Astrocyte (in vitro differentiated cells and primary cell): Measurements from ENCODE around the gene LRRC4. TPM values are rescaled to one million over a fixed set of nuclear protein-coding genes. Genes with fewer than 3 reads are reported as not detected.

ENCODE experiments used
- DNase-seq: peaks from one replicate; pipeline ENCODE4 v3.0.0-alpha.2; 2010; ENCODE audit warnings: low read depth
- FAIRE-seq: peaks from 2 replicates; lab custom pipeline; 2011; peaks lifted over from hg19 to GRCh38; lab: Jason Lieb, UNC
- H2AFZ ChIP-seq: 2 replicates; pipeline ENCODE4 v1.6.0; 2012; ENCODE audit warnings: low read depth, low read length, inconsistent platforms
- H3K27ac ChIP-seq: 2 replicates; pipeline ENCODE4 v1.5.1; 2011; ENCODE audit warnings: low read depth, low read length, inconsistent platforms
- H3K27me3 ChIP-seq: 2 replicates; pipeline ENCODE4 v1.6.0; 2011; ENCODE audit warnings: low read length, inconsistent platforms; ENCODE audit not compliant: insufficient read depth
- H3K36me3 ChIP-seq: 2 replicates; pipeline ENCODE4 v1.5.1; 2011; ENCODE audit warnings: low read length, inconsistent platforms; ENCODE audit not compliant: insufficient read depth
- H3K4me1 ChIP-seq: 2 replicates; pipeline ENCODE4 v1.5.1; 2011; ENCODE audit warnings: low read length, inconsistent platforms; ENCODE audit not compliant: insufficient read depth
- H3K4me2 ChIP-seq: 2 replicates; pipeline ENCODE4 v1.6.0; 2012; ENCODE audit warnings: low read length, inconsistent platforms
- H3K4me3 ChIP-seq: 2 replicates; pipeline ENCODE4 v1.5.1; 2011; ENCODE audit warnings: low read depth, mild to moderate bottlenecking, low read length, inconsistent platforms; ENCODE audit not compliant: insufficient read depth
- H3K79me2 ChIP-seq: 2 replicates; pipeline ENCODE4 v1.6.0; 2012; ENCODE audit warnings: mild to moderate bottlenecking, low read length, inconsistent platforms; ENCODE audit not compliant: insufficient read depth
- H3K9ac ChIP-seq: 2 replicates; pipeline ENCODE4 v1.6.0; 2012; ENCODE audit warnings: mild to moderate bottlenecking, low read length, inconsistent platforms
- H3K9me3 ChIP-seq: 2 replicates; pipeline ENCODE4 v1.5.1; 2012; ENCODE audit warnings: low read depth, mild to moderate bottlenecking, low read length, inconsistent platforms; ENCODE audit not compliant: insufficient read depth
- H4K20me1 ChIP-seq: 2 replicates; pipeline ENCODE4 v1.6.0; 2012; ENCODE audit warnings: low read length, inconsistent platforms; ENCODE audit not compliant: insufficient read depth
- H3K27ac Mint-ChIP-seq: one replicate; pipeline ENCODE4 v1.8.0; 2021; ENCODE audit warnings: mild to moderate bottlenecking, mixed read lengths; ENCODE audit not compliant: unreplicated experiment
- H3K27me3 Mint-ChIP-seq: one replicate; pipeline ENCODE4 v1.8.0; 2021; ENCODE audit warnings: low read depth, mixed read lengths; ENCODE audit not compliant: unreplicated experiment
- H3K36me3 Mint-ChIP-seq: one replicate; pipeline ENCODE4 v1.8.0; 2021; ENCODE audit warnings: low read depth, mixed read lengths; ENCODE audit not compliant: unreplicated experiment
- H3K4me1 Mint-ChIP-seq: one replicate; pipeline ENCODE4 v1.8.0; 2021; ENCODE audit warnings: low read depth, mixed read lengths; ENCODE audit not compliant: unreplicated experiment
- H3K4me3 Mint-ChIP-seq: one replicate; pipeline ENCODE4 v1.8.0; 2021; ENCODE audit warnings: mild to moderate bottlenecking, moderate library complexity, mixed read lengths; ENCODE audit not compliant: unreplicated experiment
- H3K9me3 Mint-ChIP-seq: one replicate; pipeline ENCODE4 v1.8.0; 2021; ENCODE audit warnings: mild to moderate bottlenecking, mixed read lengths; ENCODE audit not compliant: unreplicated experiment
- CTCF ChIP-seq: IDR thresholded peaks from 2 replicates; pipeline ENCODE4 v1.5.1; 2011; ENCODE audit warnings: low read depth, mild to moderate bottlenecking, inconsistent platforms, low read length, moderate library complexity; ENCODE audit not compliant: insufficient read depth
- EZH2 ChIP-seq: IDR thresholded peaks from 2 replicates; pipeline ENCODE4 v1.6.1; 2012; ENCODE audit warnings: mild to moderate bottlenecking, low read length, inconsistent platforms; ENCODE audit not compliant: insufficient read depth
- total RNA-seq: library from RNA; stranded (reverse); gene quantifications from 2 replicates; pipeline ENCODE4 v1.2.1, GENCODE V29; 2021

Gene LRRC4
- total RNA-seq, 1 donor from 2014 or later = 4.4 TPM

GRCh38 chr7:128078309-128078708, 47.1 kb upstream of the LRRC4 start:
- Histone ChIP-seq H4K20me1 (peaks cover 91% of the 10 kb centered on the region), H3K4me2 (no peak overlapping the region), H2AFZ (no peak overlapping the region), H3K9me3 (no peaks in the 10 kb centered on the region), H3K36me3 (peaks cover 13% of the 10 kb centered on the region), H3K79me2 (no peaks in the 10 kb centered on the region), H3K4me3 (no peak overlapping the region), H3K9ac (no peak overlapping the region), H3K4me1 (peaks cover 11% of the 10 kb centered on the region), H3K27me3 (no peaks in the 10 kb centered on the region), H3K27ac (no peak overlapping the region)
- DNase-seq (no peak), FAIRE-seq (no peak)
- peaks cover 16% of the 10 kb centered on the region for H3K4me1 Mint-ChIP-seq
- H3K27me3 Mint-ChIP-seq = no peaks in the 10 kb centered on the region
- no peak overlapping the region for H3K27ac Mint-ChIP-seq
- TF ChIP-seq EZH2 = no peak
- TF ChIP-seq CTCF = no peak
- H3K36me3 Mint-ChIP-seq = peaks cover 18% of the 10 kb centered on the region
- H3K4me3 Mint-ChIP-seq = no peak overlapping the region
- H3K9me3 Mint-ChIP-seq = no peaks in the 10 kb centered on the region

- H3K4me2 ChIP-seq = no peak overlapping the region
- Mint-ChIP-seq H3K9me3 (no peaks in the 10 kb centered on the region), H3K27me3 (no peaks in the 10 kb centered on the region), H3K4me1 (peaks cover 8% of the 10 kb centered on the region), H3K36me3 (peaks cover 19% of the 10 kb centered on the region), H3K4me3 (no peak overlapping the region), H3K27ac (no peak overlapping the region)
- H3K79me2 ChIP-seq = no peaks in the 10 kb centered on the region
- no peak overlapping the region for H2AFZ ChIP-seq
- no peaks in the 10 kb centered on the region for H3K27me3 ChIP-seq
- peaks cover 92% of the 10 kb centered on the region for H4K20me1 ChIP-seq
- peaks cover 13% of the 10 kb centered on the region for H3K36me3 ChIP-seq
- H3K4me3 ChIP-seq = no peak overlapping the region
- no peak for TF ChIP-seq EZH2
- no peak for TF ChIP-seq CTCF
- DNase-seq (no peak), FAIRE-seq (no peak)
- H3K27ac ChIP-seq = no peak overlapping the region
- H3K4me1 ChIP-seq = peaks cover 15% of the 10 kb centered on the region
- no peaks in the 10 kb centered on the region for H3K9me3 ChIP-seq
- peak overlapping the region; percentile 24 for H3K9ac ChIP-seq
Measured at GRCh38 chr7:128076796-128077271, 45.6 kb upstream of the LRRC4 start.

GRCh38 chr7:128076196-128076795, 45.1 kb upstream of the LRRC4 start:
- Mint-ChIP-seq H3K27ac (no peak overlapping the region), H3K4me1 (peaks cover 12% of the 10 kb centered on the region), H3K36me3 (peaks cover 24% of the 10 kb centered on the region), H3K4me3 (no peak overlapping the region), H3K9me3 (no peaks in the 10 kb centered on the region), H3K27me3 (no peaks in the 10 kb centered on the region)
- Histone ChIP-seq H3K36me3 (peaks cover 13% of the 10 kb centered on the region), H3K27me3 (no peaks in the 10 kb centered on the region), H3K4me1 (peaks cover 15% of the 10 kb centered on the region), H4K20me1 (peaks cover 91% of the 10 kb centered on the region), H3K79me2 (no peaks in the 10 kb centered on the region), H3K9ac (peak overlapping the region; percentile 24), H3K4me2 (no peak overlapping the region), H3K27ac (no peak overlapping the region), H3K4me3 (no peak overlapping the region), H3K9me3 (no peaks in the 10 kb centered on the region), H2AFZ (no peak overlapping the region)
- no peak for DNase-seq
- FAIRE-seq = no peak
- TF ChIP-seq EZH2 = no peak
- no peak for TF ChIP-seq CTCF
